ENCODE measurements around the gene CACNA1E.
A peak's percentile ranks its signal among the peaks of the same experiment; 100 is the strongest.

Gene CACNA1E

GRCh38 chr1:181768211-181768929 is 285.1 kb downstream of the CACNA1E start:
- ATAC-seq (peak; percentile 24), DNase-seq (no peak)
- Mint-ChIP-seq H3K4me1 (no peaks in the 10 kb centered on the region), H3K9me3 (no peaks in the 10 kb centered on the region), H3K27me3 (peaks cover 4% of the 10 kb centered on the region), H3K4me3 (no peak overlapping the region), H3K36me3 (ENCODE audit: low read depth) (no peaks in the 10 kb centered on the region), H3K27ac (no peak overlapping the region)

GRCh38 chr1:181768930-181769280 is 285.6 kb downstream of the CACNA1E start:
- peaks cover 4% of the 10 kb centered on the region for H3K27me3 Mint-ChIP-seq
- H3K27ac Mint-ChIP-seq: no peak overlapping the region
- no peak for DNase-seq
- no peaks in the 10 kb centered on the region for H3K9me3 Mint-ChIP-seq
- no peaks in the 10 kb centered on the region for H3K36me3 Mint-ChIP-seq (ENCODE audit: low read depth)
- H3K4me3 Mint-ChIP-seq: no peak overlapping the region
- no peak for ATAC-seq
- no peaks in the 10 kb centered on the region for H3K4me1 Mint-ChIP-seq

GRCh38 chr1:181769846-181770245 is 286.5 kb downstream of the CACNA1E start:
- DNase-seq: no peak
- no peaks in the 10 kb centered on the region for H3K4me1 Mint-ChIP-seq
- H3K4me3 Mint-ChIP-seq: no peak overlapping the region
- no peaks in the 10 kb centered on the region for H3K9me3 Mint-ChIP-seq
- no peak for ATAC-seq
- H3K27ac Mint-ChIP-seq: no peak overlapping the region
- no peaks in the 10 kb centered on the region for H3K36me3 Mint-ChIP-seq (ENCODE audit: low read depth)
- H3K27me3 Mint-ChIP-seq: peaks cover 4% of the 10 kb centered on the region

GRCh38 chr1:181772714-181773113 is 289.4 kb downstream of the CACNA1E start:
- DNase-seq (no peak), ATAC-seq (no peak)
- H3K4me1 Mint-ChIP-seq: no peaks in the 10 kb centered on the region
- H3K4me3 Mint-ChIP-seq: no peak overlapping the region
- no peak overlapping the region for H3K27ac Mint-ChIP-seq
- H3K9me3 Mint-ChIP-seq: no peaks in the 10 kb centered on the region
- peaks cover 4% of the 10 kb centered on the region for H3K27me3 Mint-ChIP-seq
- no peaks in the 10 kb centered on the region for H3K36me3 Mint-ChIP-seq (ENCODE audit: low read depth)

- Mint-ChIP-seq H3K36me3 (ENCODE audit: low read depth) (no peaks in the 10 kb centered on the region), H3K27me3 (no peaks in the 10 kb centered on the region), H3K9me3 (no peaks in the 10 kb centered on the region), H3K4me3 (no peak overlapping the region), H3K4me1 (no peaks in the 10 kb centered on the region), H3K27ac (no peak overlapping the region)
- ATAC-seq: no peak
- no peak for DNase-seq
Measured at GRCh38 chr1:181776044-181776443, 292.7 kb downstream of the CACNA1E start.

- Mint-ChIP-seq H3K36me3 (ENCODE audit: low read depth) (no peaks in the 10 kb centered on the region), H3K27me3 (no peaks in the 10 kb centered on the region), H3K4me1 (no peaks in the 10 kb centered on the region), H3K27ac (no peak overlapping the region), H3K4me3 (no peak overlapping the region), H3K9me3 (no peaks in the 10 kb centered on the region)
- no peak for ATAC-seq
- DNase-seq: no peak
Measured at GRCh38 chr1:181777286-181777685, 294.0 kb downstream of the CACNA1E start.

- Mint-ChIP-seq H3K4me1 (no peaks in the 10 kb centered on the region), H3K9me3 (no peaks in the 10 kb centered on the region), H3K4me3 (no peak overlapping the region), H3K36me3 (ENCODE audit: low read depth) (no peaks in the 10 kb centered on the region), H3K27ac (no peak overlapping the region), H3K27me3 (no peaks in the 10 kb centered on the region)
- ATAC-seq (no peak), DNase-seq (no peak)
Measured at GRCh38 chr1:181777812-181778211, 294.5 kb downstream of the CACNA1E start.

- H3K4me1 Mint-ChIP-seq: no peaks in the 10 kb centered on the region
- no peak overlapping the region for H3K4me3 Mint-ChIP-seq
- peaks cover 2% of the 10 kb centered on the region for H3K27me3 Mint-ChIP-seq
- DNase-seq (no peak), ATAC-seq (no peak)
- no peaks in the 10 kb centered on the region for H3K9me3 Mint-ChIP-seq
- no peaks in the 10 kb centered on the region for H3K36me3 Mint-ChIP-seq (ENCODE audit: low read depth)
- no peak overlapping the region for H3K27ac Mint-ChIP-seq
Measured at GRCh38 chr1:181778640-181779260, 295.4 kb downstream of the CACNA1E start.

- H3K27me3 Mint-ChIP-seq: peaks cover 4% of the 10 kb centered on the region
- H3K36me3 Mint-ChIP-seq (ENCODE audit: low read depth): no peaks in the 10 kb centered on the region
- DNase-seq: no peak
- ATAC-seq: no peak
- no peaks in the 10 kb centered on the region for H3K4me1 Mint-ChIP-seq
- no peaks in the 10 kb centered on the region for H3K9me3 Mint-ChIP-seq
- no peak overlapping the region for H3K27ac Mint-ChIP-seq
- no peak overlapping the region for H3K4me3 Mint-ChIP-seq
Measured at GRCh38 chr1:181779343-181779742, 296.0 kb downstream of the CACNA1E start.

- Mint-ChIP-seq H3K27me3 (peaks cover 6% of the 10 kb centered on the region), H3K9me3 (no peaks in the 10 kb centered on the region)
Measured at GRCh38 chr1:181783208-181783607, 299.9 kb downstream of the CACNA1E start.

GRCh38 chr1:181784039-181784683 is 300.8 kb downstream of the CACNA1E start:
- Mint-ChIP-seq H3K9me3 (no peaks in the 10 kb centered on the region), H3K4me1 (no peaks in the 10 kb centered on the region), H3K27ac (no peak overlapping the region), H3K27me3 (peaks cover 6% of the 10 kb centered on the region), H3K4me3 (no peak overlapping the region), H3K36me3 (ENCODE audit: low read depth) (no peaks in the 10 kb centered on the region)
- no peak for ATAC-seq
- no peak for DNase-seq

More at GRCh38 chr1:181783208-181783607, 299.9 kb downstream of the CACNA1E start:
- no peaks in the 10 kb centered on the region for H3K36me3 Mint-ChIP-seq (ENCODE audit: low read depth)
- ATAC-seq (no peak), DNase-seq (no peak)
- H3K4me1 Mint-ChIP-seq: no peaks in the 10 kb centered on the region
- no peak overlapping the region for H3K27ac Mint-ChIP-seq
- H3K4me3 Mint-ChIP-seq: no peak overlapping the region

GRCh38 chr1:181789395-181789794 is 306.1 kb downstream of the CACNA1E start:
- peaks cover 5% of the 10 kb centered on the region for H3K27me3 Mint-ChIP-seq
- no peaks in the 10 kb centered on the region for H3K4me1 Mint-ChIP-seq
- DNase-seq: no peak
- H3K27ac Mint-ChIP-seq: no peak overlapping the region
- no peak overlapping the region for H3K4me3 Mint-ChIP-seq
- ATAC-seq: no peak
- no peaks in the 10 kb centered on the region for H3K36me3 Mint-ChIP-seq (ENCODE audit: low read depth)
- H3K9me3 Mint-ChIP-seq: no peaks in the 10 kb centered on the region

- H3K4me1 Mint-ChIP-seq: no peaks in the 10 kb centered on the region
- no peaks in the 10 kb centered on the region for H3K9me3 Mint-ChIP-seq
- H3K27me3 Mint-ChIP-seq: peaks cover 5% of the 10 kb centered on the region
- ATAC-seq (no peak), DNase-seq (no peak)
- H3K36me3 Mint-ChIP-seq (ENCODE audit: low read depth): no peaks in the 10 kb centered on the region
- no peak overlapping the region for H3K27ac Mint-ChIP-seq
- H3K4me3 Mint-ChIP-seq: no peak overlapping the region
Measured at GRCh38 chr1:181791721-181792120, 308.4 kb downstream of the CACNA1E start.

GRCh38 chr1:181793831-181794230 is 310.5 kb downstream of the CACNA1E start:
- Mint-ChIP-seq H3K36me3 (ENCODE audit: low read depth) (no peaks in the 10 kb centered on the region), H3K27ac (no peak overlapping the region), H3K27me3 (peaks cover 8% of the 10 kb centered on the region), H3K4me3 (no peak overlapping the region), H3K4me1 (no peaks in the 10 kb centered on the region), H3K9me3 (no peaks in the 10 kb centered on the region)
- ATAC-seq (no peak), DNase-seq (no peak)

GRCh38 chr1:181794332-181794731 is 311.0 kb downstream of the CACNA1E start:
- H3K27ac Mint-ChIP-seq: no peak overlapping the region
- DNase-seq: no peak

More at GRCh38 chr1:181794332-181794731, 311.0 kb downstream of the CACNA1E start:
- Mint-ChIP-seq H3K27me3 (peaks cover 6% of the 10 kb centered on the region), H3K9me3 (no peaks in the 10 kb centered on the region), H3K4me3 (no peak overlapping the region), H3K36me3 (ENCODE audit: low read depth) (no peaks in the 10 kb centered on the region), H3K4me1 (no peaks in the 10 kb centered on the region)
- ATAC-seq: no peak
